Immature natural killer cell (primary cell): Measurements from ENCODE around the gene LY6G6D. TPM values are rescaled to one million over a fixed set of nuclear protein-coding genes. Genes with fewer than 3 reads are reported as not detected.
"Not testable (repeated sequence)": the region's sequence is repeated elsewhere in the genome, so short reads cannot be mapped to it uniquely, and the experiment has no call there.

Experiments used
- DNase-seq, 3 donors: peaks; one replicate each; pipeline ENCODE4 v3.0.0; 2022; ENCODE audit warnings: mixed read lengths in 1 of 3
- H3K27ac Mint-ChIP-seq, 6 donors: one replicate each; pipeline ENCODE4 v1.8.0; 2020; ENCODE audit warnings: mixed read lengths in 6 of 6, mild to moderate bottlenecking in 5 of 6, inconsistent platforms in 4 of 6, moderate library complexity in 3 of 6
- H3K27me3 Mint-ChIP-seq, 3 donors: one replicate each; pipeline ENCODE4 v1.8.0; 2020 to 2021; ENCODE audit warnings: low read depth in 3 of 3, mild to moderate bottlenecking in 3 of 3, mixed read lengths in 3 of 3, moderate library complexity in 3 of 3, inconsistent platforms in 1 of 3
- H3K36me3 Mint-ChIP-seq, 3 donors: one replicate each; pipeline ENCODE4 v1.8.0; 2020; ENCODE audit warnings: mixed read lengths in 3 of 3, inconsistent platforms in 2 of 3, mild to moderate bottlenecking in 2 of 3
- H3K4me1 Mint-ChIP-seq, 2 donors: one replicate each; pipeline ENCODE4 v1.8.0; 2020; ENCODE audit warnings: inconsistent platforms in 2 of 2, mild to moderate bottlenecking in 2 of 2, mixed read lengths in 2 of 2, moderate library complexity in 1 of 2
- H3K4me3 Mint-ChIP-seq, 5 donors: one replicate each; pipeline ENCODE4 v1.8.0; 2020; ENCODE audit warnings: mild to moderate bottlenecking in 5 of 5, mixed read lengths in 5 of 5, inconsistent platforms in 3 of 5, moderate library complexity in 3 of 5
- H3K9me3 Mint-ChIP-seq, 6 donors: one replicate each; pipeline ENCODE4 v1.8.0; 2020; ENCODE audit warnings: mild to moderate bottlenecking in 6 of 6, mixed read lengths in 6 of 6, inconsistent platforms in 4 of 6, moderate library complexity in 3 of 6
- polyA plus RNA-seq, 3 donors: library from polyadenylated mRNA; unstranded; fragments of 300-500 nt; fragmentation: Illumina TruSeq; gene quantifications; one replicate each; pipeline ENCODE4 v1.2.3, GENCODE V29; 2021

Gene LY6G6D
- polyA plus RNA-seq, 3 donors from 2014 or later = not detected

DNA sequence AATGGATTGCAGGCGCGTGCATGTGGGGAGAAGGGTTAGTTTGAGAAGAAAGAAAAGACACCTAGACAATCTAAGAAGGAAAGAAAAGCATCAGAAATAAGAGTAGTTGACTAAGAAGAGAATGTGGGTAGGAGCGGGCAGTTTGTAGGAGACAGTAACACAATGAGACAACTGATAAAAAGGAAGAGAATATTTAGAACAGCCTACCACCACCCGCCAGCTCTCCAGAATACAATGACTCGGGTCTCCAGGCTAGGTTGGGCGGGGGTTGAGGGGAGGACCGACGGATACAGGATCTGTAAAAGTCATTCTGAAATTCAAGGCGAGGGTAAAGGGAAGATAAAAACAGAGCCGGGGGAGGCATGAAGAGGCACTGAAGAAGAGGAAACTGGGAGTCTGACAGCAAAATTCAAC, 12.7 kb upstream of the LY6G6D start:
- Mint-ChIP-seq H3K4me3 (peak overlapping the region; percentile 94 to 99 (median 96)), H3K27ac (peak overlapping the region; percentile 95 to 99 (median 98)), H3K36me3 (peaks cover 0 to 7% (median under 1%) of the 10 kb centered on the region in 3 donors), H3K27me3 (peaks cover 3 to 8% (median 3%) of the 10 kb centered on the region in 3 donors), H3K9me3 (no peaks in the 10 kb centered on the region), H3K4me1 (peaks cover 39 to 41% of the 10 kb centered on the region in 2 donors)
- DNase-seq = no peak

DNA sequence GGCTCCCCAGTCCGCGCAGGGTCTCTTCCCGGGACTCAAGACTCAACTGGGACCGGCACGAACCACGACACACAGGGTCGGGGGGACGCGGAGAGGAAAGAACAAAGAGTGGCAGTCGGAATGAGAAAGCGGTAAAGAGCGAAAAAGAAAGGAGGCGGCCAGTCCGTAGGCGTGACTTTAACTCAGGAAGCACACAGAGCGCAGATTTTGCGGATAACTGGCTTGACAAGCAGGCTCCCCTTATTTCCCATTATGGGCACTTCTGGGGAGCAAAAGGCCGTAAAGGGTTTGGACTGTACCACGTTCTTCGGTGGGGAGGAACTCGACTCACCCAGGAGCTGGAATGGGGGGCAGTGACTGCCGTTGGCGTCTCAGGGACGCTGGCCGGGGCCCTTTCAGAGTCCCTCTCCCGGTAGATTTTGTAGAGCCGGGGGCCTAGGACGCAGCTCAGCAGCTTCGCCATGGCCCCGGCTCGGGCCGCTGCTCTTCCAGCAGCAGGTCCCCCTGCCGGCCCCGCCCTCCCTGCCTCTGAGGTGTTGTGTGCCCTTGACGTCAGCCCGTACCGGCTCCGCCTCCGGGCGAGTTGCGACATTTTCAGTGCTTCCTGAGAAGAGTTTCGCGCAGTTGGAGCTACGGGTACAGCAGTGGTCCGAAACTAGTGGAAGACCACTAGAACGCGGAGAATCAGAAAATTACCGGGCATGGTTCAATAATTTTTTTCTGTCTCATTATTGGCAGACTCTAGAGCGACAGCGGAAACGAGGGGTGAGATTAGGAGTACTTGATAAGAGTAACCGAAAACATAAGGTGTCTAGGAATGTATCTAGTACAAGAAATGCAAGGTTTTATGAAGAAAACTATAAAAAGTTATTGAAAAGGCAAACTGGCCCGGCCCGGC, 12.1 kb upstream of the LY6G6D start, which contains the start of gene ABHD16A:
Gene ABHD16A (minus strand): TSS at position 506 of the 898 bp plus-strand sequence. CDS start 43 bp downstream, at position 463.
- peak within 1 kb of the TSS; percentile 95 to 99 (median 98) for H3K27ac Mint-ChIP-seq
- H3K9me3 Mint-ChIP-seq = no peaks in the 10 kb centered on the region
- peaks cover 0 to 5% (median 0%) of the 10 kb centered on the region in 3 donors for H3K36me3 Mint-ChIP-seq
- peaks cover 3 to 8% (median 3%) of the 10 kb centered on the region in 3 donors for H3K27me3 Mint-ChIP-seq
- H3K4me3 Mint-ChIP-seq = peak within 1 kb of the TSS; percentile 94 to 99 (median 96)
- H3K4me1 Mint-ChIP-seq = peaks cover 34 to 35% of the 10 kb centered on the region in 2 donors
- DNase-seq = peak; percentile 97

DNA sequence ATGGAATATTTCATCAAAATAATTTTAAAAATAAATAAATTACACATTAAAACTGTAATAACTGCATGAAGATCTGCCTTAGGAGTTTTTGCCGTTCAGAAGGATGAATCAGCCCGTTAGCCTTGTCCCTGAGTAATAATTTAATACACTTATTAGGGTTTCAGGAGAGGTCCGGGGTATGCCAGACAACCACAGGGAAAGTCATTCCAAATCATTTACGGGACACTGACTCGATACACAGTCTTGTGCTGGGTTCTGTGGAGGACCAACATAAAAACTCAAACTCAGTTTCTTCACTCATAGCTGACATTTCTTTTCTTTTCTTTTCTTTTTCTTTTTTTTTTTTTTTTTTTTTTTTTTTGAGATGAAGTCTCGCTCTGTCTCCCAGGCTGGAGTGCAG, 9.2 kb upstream of the LY6G6D start:
- Mint-ChIP-seq H3K27ac (no peak overlapping the region), H3K27me3 (peaks cover 3 to 8% (median 4%) of the 10 kb centered on the region in 3 donors), H3K4me1 (peaks cover 30 to 32% of the 10 kb centered on the region in 2 donors), H3K36me3 (no peaks in the 10 kb centered on the region), H3K9me3 (no peaks in the 10 kb centered on the region), H3K4me3 (no peak overlapping the region)
- DNase-seq = no peak

DNA sequence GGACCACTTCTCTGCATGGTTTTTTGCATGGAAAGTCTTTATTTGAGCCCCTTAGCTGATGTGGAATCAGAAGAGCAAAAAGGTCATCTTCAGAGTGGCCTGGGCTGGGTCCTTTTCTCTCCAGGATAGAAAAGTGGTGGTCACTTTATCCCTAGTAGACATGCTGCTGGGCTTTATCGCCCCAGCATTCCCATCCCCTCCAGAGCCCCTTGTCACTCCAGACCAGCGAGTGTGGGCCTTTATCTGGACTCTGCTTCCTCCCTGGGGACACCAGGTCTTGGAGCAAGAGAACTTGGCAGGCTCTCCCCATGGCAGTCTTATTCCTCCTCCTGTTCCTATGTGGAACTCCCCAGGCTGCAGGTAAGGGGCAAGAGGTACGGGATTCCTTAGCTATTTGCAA, 8.5 kb upstream of the LY6G6D start, which contains the start of gene LY6G6F:
Gene LY6G6F (plus strand): TSS at position 268 of the 400 bp plus-strand sequence. CDS start 41 bp downstream, at position 309.
- Mint-ChIP-seq H3K27me3 (peaks cover 3 to 8% (median 4%) of the 10 kb centered on the region in 3 donors), H3K27ac (peak within 1 kb of the TSS in 2 of 6 donors; percentile 19 to 68), H3K4me1 (peaks cover 30 to 31% of the 10 kb centered on the region in 2 donors), H3K36me3 (no peaks in the 10 kb centered on the region), H3K4me3 (no peak within 1 kb of the TSS), H3K9me3 (no peaks in the 10 kb centered on the region)
- no peak for DNase-seq

DNA sequence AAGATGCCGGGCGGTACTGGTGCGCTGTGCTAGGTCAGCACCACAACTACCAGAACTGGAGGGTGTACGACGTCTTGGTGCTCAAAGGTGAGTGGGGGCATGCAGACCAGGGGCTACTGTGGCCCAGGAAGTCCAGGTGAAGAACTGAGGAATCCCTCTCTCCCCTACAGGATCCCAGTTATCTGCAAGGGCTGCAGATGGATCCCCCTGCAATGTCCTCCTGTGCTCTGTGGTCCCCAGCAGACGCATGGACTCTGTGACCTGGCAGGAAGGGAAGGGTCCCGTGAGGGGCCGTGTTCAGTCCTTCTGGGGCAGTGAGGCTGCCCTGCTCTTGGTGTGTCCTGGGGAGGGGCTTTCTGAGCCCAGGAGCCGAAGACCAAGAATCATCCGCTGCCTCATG, 7.4 kb upstream of the LY6G6D start:
- Mint-ChIP-seq H3K4me1 (peaks cover 25 to 27% of the 10 kb centered on the region in 2 donors), H3K4me3 (no peak overlapping the region), H3K27ac (peak overlapping the region in 1 of 6 donors; percentile 19), H3K9me3 (no peaks in the 10 kb centered on the region), H3K27me3 (peaks cover 0 to 5% (median 4%) of the 10 kb centered on the region in 3 donors), H3K36me3 (no peaks in the 10 kb centered on the region)
- no peak for DNase-seq

DNA sequence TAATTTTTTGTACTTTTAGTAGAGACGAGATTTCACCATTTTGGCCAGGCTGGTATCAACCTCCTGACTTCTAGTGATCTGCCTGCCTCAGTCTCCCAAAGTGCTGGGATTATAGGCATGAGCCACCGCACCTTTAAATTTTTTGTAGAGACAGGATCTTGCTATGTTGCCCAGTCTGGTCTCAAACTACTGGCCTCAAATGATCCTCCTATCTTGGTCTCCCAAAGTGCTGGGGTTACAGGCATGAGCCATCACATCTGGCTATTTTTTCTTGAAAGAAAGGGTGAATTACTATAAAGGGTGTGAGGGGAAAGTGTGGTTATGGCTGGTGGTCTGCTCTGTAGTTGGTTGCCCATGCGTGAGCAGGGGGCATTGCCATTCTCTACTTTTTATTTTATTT, 6.9 kb upstream of the LY6G6D start:
- Mint-ChIP-seq H3K36me3 (no peaks in the 10 kb centered on the region), H3K4me3 (no peak overlapping the region), H3K27me3 (peaks cover 0 to 3% (median 1%) of the 10 kb centered on the region in 3 donors), H3K27ac (no peak overlapping the region), H3K4me1 (peaks cover 22 to 26% of the 10 kb centered on the region in 2 donors), H3K9me3 (no peaks in the 10 kb centered on the region)
- DNase-seq = no peak

DNA sequence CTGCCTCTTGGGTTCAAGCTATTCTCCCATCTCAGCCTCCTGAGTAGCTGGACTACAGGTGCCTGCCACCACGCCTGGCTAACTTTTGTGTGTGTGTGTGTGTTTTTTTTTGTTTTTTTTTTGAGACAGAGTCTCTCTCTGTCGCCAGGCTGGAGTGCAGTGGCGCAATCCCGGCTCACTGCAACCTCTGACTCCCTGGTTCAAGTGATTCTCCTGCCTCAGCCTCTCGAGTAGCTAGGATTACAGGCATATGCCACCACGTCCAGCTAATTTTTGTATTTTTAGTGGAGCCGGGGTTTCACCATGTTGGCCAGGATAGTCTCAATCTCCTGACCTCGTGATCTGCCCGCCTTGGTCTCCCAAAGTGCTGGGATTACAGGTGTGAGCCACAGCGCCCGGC, 6.0 kb upstream of the LY6G6D start:
- H3K27me3 Mint-ChIP-seq, DNase-seq, H3K4me3 Mint-ChIP-seq, H3K27ac Mint-ChIP-seq, H3K36me3 Mint-ChIP-seq, H3K9me3 Mint-ChIP-seq: not testable (repeated sequence)
- peaks cover 17 to 20% of the 10 kb centered on the region in 2 donors for H3K4me1 Mint-ChIP-seq

DNA sequence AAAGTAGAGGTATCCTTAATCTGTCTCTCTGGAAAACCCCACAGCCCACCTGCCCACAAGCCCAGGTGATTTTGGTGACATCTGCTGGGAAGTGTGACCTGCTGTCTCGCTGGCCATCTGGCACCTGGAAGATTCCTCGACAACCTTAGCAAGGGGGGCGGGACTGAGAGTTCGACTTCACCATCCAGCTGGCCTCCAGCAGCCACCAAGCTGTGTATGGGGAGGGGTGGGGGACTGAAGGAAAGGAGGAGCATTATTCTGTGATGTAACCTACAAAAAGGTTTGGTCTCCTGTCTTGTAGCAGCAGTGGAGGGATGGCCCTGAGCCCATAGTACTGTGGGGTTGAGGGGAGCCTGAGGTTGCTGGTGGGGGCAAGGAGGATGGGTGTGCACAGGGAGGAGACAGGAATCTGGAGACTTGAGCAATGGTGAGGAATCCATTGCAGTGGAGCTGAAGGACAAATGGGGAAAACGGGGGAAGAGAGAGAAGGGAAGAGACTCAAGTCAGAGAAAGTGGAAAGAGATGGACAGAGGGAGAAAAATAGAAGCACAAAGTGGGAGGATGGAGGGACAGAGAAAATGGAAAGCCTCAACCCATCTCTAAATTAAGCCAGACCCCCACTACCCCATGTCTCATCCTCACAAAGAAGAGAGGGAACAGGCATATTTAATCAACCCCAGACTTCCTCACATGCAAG, 4.5 kb upstream of the LY6G6D start:
- no peaks in the 10 kb centered on the region for H3K9me3 Mint-ChIP-seq
- H3K4me1 Mint-ChIP-seq = peaks cover 17 to 20% of the 10 kb centered on the region in 2 donors
- peak overlapping the region in 3 of 6 donors; percentile 7 to 72 (median 40) for H3K27ac Mint-ChIP-seq
- peaks cover 0 to 3% (median 2%) of the 10 kb centered on the region in 3 donors for H3K27me3 Mint-ChIP-seq
- no peak for DNase-seq
- peak overlapping the region in 3 of 5 donors; percentile 0 to 55 (median 33) for H3K4me3 Mint-ChIP-seq
- no peaks in the 10 kb centered on the region for H3K36me3 Mint-ChIP-seq

DNA sequence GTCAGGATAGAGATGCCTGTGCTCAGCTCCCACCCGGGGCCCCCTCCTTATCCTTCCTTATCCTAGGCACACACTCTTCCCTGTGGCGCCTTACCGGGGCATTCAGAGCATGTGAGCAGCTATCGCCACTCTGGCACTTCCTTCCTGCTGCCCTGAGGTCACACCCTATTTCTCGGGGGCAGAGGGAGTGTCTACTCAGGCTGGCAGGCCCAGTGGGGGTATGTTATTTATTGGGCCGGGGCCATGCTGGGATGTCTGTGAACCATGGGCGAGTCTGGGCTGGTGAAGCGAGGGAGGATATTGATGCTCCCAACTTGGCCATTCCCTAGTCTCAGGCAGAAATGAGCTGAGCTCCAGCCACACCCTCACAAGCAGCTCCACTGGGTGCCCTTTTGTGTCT, 3.9 kb upstream of the LY6G6D start:
- Mint-ChIP-seq H3K9me3 (no peaks in the 10 kb centered on the region), H3K36me3 (no peaks in the 10 kb centered on the region), H3K4me3 (peak overlapping the region in 1 of 5 donors; percentile 33), H3K4me1 (peaks cover 17 to 20% of the 10 kb centered on the region in 2 donors), H3K27me3 (peaks cover 0 to 3% (median 2%) of the 10 kb centered on the region in 3 donors), H3K27ac (no peak overlapping the region)
- DNase-seq = no peak

DNA sequence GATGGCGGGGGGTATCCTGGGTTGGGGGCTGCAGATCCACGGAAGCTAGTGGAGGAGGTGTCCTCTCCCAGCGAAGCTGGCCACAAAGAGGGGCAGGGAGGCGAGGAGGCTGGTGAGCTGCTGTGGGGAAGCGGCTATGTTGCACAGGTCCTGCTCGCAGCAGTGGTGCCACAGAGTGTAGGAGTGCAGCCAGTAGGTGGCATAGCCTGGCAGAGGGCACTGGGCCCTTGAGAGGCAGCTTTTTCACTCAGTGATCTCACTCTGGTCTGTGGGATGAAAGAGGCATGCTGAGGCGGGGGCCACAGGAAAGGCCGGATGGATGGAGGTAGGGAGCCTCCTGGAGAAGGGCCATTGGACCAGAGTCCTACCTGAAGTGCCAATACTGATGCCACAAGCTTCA, 2.9 kb upstream of the LY6G6D start:
- peaks cover 0 to 3% (median 2%) of the 10 kb centered on the region in 3 donors for H3K27me3 Mint-ChIP-seq
- no peak for DNase-seq
- H3K36me3 Mint-ChIP-seq = no peaks in the 10 kb centered on the region
- H3K4me1 Mint-ChIP-seq = peaks cover 17 to 20% of the 10 kb centered on the region in 2 donors
- H3K9me3 Mint-ChIP-seq = no peaks in the 10 kb centered on the region
- peak overlapping the region in 1 of 5 donors; percentile 21 for H3K4me3 Mint-ChIP-seq
- H3K27ac Mint-ChIP-seq = peak overlapping the region in 2 of 6 donors; percentile 44 to 75

DNA sequence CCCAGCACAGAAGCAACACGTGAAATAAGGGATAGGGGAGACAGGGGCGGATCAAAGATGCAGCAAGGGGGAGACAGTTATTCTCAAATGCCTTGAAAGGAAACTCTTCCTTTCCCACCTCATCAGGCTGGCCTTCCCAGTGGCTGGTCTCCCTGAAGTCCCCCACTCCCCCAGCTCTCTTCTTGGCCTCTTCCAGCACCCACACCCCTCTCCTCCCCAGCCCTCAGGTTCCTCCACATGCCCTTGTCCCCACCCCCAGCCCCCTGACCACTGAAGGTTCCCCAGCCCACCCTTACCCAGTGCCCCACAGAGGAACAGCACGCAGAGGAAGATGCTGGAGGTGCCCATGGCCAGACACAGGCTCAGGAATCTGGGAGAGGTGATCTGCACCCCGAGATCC, 1.7 kb upstream of the LY6G6D start:
- Mint-ChIP-seq H3K36me3 (no peaks in the 10 kb centered on the region), H3K9me3 (no peaks in the 10 kb centered on the region), H3K27me3 (peaks cover 0 to 3% (median 2%) of the 10 kb centered on the region in 3 donors), H3K27ac (peak overlapping the region in 1 of 6 donors; percentile 49), H3K4me3 (no peak overlapping the region), H3K4me1 (peaks cover 17 to 20% of the 10 kb centered on the region in 2 donors)
- DNase-seq = no peak

DNA sequence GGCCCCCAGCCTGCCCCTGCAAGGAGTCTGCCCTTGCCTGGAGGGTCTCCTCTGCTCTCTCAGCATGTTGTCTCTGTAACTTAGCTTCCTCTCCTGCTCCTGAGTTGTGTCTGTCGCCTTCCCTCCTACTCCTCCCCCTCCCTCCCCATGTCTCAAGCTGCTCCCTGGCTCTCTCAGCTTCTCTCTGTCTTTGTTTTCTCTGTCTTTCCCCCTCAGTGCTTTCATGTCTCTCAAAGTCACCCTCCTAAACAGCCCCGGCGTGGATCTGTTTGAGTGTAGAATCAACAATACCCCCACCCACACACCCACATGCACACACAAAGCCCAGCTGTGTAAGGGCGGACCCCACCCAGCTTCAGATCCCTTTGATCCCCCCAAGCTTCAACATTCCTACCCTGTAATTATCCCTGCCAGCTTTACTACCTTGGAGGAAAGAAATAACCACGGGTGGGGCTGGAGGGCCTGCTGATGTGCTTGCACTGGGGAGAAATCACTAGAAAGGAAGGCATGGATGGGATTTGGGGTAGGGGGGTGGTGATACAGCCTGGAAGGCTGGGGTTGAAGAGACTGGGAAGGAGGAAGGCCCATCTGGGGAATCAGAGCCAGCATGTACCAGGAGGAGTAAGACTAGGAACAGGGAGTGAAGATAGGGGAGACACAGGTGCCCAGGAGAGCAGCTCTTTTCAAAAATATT, 1.0 kb upstream of the LY6G6D start:
- no peak for DNase-seq
- Mint-ChIP-seq H3K36me3 (no peaks in the 10 kb centered on the region), H3K4me1 (peaks cover 17 to 20% of the 10 kb centered on the region in 2 donors), H3K27me3 (peaks cover 2 to 5% (median 3%) of the 10 kb centered on the region in 3 donors), H3K9me3 (no peaks in the 10 kb centered on the region), H3K27ac (no peak overlapping the region), H3K4me3 (no peak overlapping the region)

DNA sequence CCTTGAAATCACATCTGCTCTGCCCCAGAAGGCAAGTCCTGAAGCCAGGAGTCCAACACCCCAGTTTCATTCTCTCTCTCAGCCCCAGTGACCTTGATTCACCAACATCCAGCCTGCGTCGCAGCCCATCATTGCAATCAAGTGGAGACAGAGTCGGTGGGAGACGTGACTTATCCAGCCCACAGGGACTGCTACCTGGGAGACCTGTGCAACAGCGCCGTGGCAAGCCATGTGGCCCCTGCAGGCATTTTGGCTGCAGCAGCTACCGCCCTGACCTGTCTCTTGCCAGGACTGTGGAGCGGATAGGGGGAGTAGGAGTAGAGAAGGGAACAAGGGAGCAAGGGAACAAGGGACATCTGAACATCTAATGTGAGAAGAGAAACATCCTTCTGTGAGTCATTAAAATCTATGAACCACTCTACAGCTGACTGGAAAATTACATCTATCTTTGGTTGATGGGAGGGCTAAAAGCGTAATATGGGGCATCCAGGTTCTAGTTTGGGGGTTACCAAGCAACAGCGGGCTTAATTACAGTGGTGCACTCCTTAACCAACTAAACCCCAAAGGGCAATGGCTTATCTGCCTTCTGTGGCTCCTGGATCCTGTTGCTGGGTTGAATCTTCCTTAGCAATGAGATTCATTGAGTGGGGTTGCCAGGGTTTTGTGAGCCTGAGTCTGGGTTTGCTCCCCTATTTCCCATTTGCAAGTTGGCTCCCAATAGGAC, 2.5 kb downstream of the LY6G6D start:
- Mint-ChIP-seq H3K4me3 (no peak overlapping the region), H3K9me3 (no peaks in the 10 kb centered on the region), H3K36me3 (no peaks in the 10 kb centered on the region), H3K27ac (no peak overlapping the region), H3K27me3 (peaks cover 2 to 3% (median 3%) of the 10 kb centered on the region in 3 donors), H3K4me1 (peaks cover 0 to 4% of the 10 kb centered on the region in 2 donors)
- DNase-seq = no peak
